22Rv1 (cell line): Measurements from ENCODE around the gene TMEM63B.

ENCODE experiments used
- CTCF ChIP-seq: fragments of 450-650 bp; IDR thresholded peaks from 2 replicates; pipeline ENCODE4 v1.5.1; 2017; ENCODE audit warnings: mild to moderate bottlenecking
- ZFX ChIP-seq: fragments of 450-650 bp; IDR thresholded peaks from 2 replicates; pipeline ENCODE4 v1.6.1; 2017; ENCODE audit warnings: antibody characterized with exemption, borderline replicate concordance

GRCh38 chr6:44115866-44116265, 11.5 kb upstream of the TMEM63B start:
- TF ChIP-seq CTCF (no peak), ZFX (no peak)
